ENCODE measurements around the gene NAXE. TPM values are rescaled to one million over a fixed set of nuclear protein-coding genes. Genes with fewer than 3 reads are reported as not detected.
"Not testable (repeated sequence)": the region's sequence is repeated elsewhere in the genome, so short reads cannot be mapped to it uniquely, and the experiment has no call there.

Gene NAXE
- polyA plus RNA-seq, 4 donors = 64.8 to 105 (median 94.3) TPM

DNA sequence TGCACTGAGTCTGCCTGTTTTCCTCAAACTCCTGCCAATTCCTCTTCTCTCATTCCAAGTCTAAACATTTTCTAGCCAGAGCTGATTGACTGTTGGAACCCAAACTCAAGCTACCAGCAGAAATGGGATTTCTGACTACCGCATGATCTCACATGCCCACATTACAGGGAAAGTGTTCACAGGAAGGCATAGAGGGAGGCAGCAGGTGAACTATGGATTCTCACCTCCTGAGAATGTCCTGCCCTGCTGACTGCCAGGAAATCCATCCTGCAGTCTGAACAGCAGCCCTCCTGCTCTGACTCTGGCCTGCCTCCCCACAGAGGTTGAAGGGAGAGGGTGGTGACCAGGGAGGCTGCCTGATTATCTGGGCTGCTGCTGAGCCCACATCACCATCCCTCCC is 41.7 kb upstream of the NAXE start:
- DNase-seq (no peak), FAIRE-seq (no peak)
- Histone ChIP-seq H3K9me3 (ENCODE audit: control insufficient read depth in 2 of 2, insufficient read depth in 1 of 2, low read depth in 1 of 2, low read length in 1 of 2) (no peaks in the 10 kb centered on the region), H3K4me1 (ENCODE audit: control insufficient read depth in 3 of 3, insufficient read depth in 2 of 3, low read depth in 1 of 3, low read length in 2 of 3) (no peaks in the 10 kb centered on the region), H3K36me3 (ENCODE audit: control insufficient read depth in 3 of 3, insufficient read depth in 2 of 3, low read depth in 1 of 3, low read length in 3 of 3) (peaks cover 0 to 55% (median 0%) of the 10 kb centered on the region in 3 donors), H3K27me3 (ENCODE audit: control insufficient read depth in 3 of 3, insufficient read depth in 3 of 3, low read length in 3 of 3) (no peaks in the 10 kb centered on the region), H3K27ac (ENCODE audit: low read depth in 1 of 3, low read length in 2 of 3) (no peak overlapping the region), H3K4me3 (ENCODE audit: low read depth in 1 of 3, low read length in 3 of 3) (no peak overlapping the region)
- 85 to 100% (median 89%) methylated on average over 1 of the region's 1 CpG for WGBS, 3 donors

DNA sequence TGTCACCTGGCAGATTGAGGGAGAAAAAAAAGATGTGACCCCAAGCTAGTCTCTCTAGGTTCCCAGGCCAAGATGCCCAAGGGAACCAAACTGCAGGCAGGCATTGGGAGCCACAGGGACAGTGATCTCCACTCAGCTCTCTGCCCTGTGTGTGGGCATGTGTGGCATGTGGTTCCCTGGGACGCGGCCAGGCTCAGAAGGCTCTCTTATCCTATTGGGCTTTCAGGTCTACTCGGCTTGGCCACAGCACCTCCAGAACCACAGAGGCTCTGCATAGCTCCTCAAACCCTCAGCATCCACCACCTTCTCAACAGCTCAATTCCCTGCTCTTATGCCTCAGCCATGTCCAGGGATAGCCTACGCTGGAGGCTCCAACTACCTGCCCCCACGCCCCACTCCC is 41.2 kb upstream of the NAXE start:
- Histone ChIP-seq H3K27me3 (ENCODE audit: control insufficient read depth in 3 of 3, insufficient read depth in 3 of 3, low read length in 3 of 3) (no peaks in the 10 kb centered on the region), H3K4me3 (ENCODE audit: low read depth in 1 of 3, low read length in 3 of 3) (no peak overlapping the region), H3K4me1 (ENCODE audit: control insufficient read depth in 3 of 3, insufficient read depth in 2 of 3, low read depth in 1 of 3, low read length in 2 of 3) (no peaks in the 10 kb centered on the region), H3K27ac (ENCODE audit: low read depth in 1 of 3, low read length in 2 of 3) (no peak overlapping the region), H3K36me3 (ENCODE audit: control insufficient read depth in 3 of 3, insufficient read depth in 2 of 3, low read depth in 1 of 3, low read length in 3 of 3) (peaks cover 0 to 54% (median 0%) of the 10 kb centered on the region in 3 donors), H3K9me3 (ENCODE audit: control insufficient read depth in 2 of 2, insufficient read depth in 1 of 2, low read depth in 1 of 2, low read length in 1 of 2) (no peaks in the 10 kb centered on the region)
- FAIRE-seq = no peak
- 74 to 88% (median 88%) methylated on average over 5 of the region's 5 CpGs for WGBS, 3 donors
- no peak for DNase-seq

DNA sequence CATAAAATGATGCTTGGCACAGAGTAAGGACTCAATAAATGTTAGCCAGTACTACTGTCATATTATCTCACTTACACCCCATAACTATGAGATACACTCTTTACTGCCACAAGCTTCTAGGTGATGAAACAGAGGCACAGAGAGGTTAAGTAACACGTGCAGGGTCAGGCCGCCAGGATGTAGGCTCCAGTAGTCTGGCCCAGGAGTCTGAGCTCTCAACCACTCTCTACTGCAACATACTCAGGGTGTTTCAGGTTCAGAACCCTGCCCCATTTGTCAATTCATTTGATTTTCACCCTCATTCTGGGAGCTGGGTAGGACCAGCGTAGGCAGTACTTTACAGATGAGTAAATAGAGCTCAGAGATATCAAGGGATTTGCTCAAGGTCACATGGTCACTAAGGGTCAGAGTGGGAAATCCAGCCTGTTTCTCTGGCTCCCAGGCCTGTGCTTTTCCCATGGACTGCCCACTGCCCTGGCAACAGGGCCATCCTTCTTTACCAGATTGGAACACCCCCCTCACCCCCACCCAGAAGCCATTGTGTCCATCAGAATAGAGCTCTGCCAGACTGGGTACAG is 40.4 kb upstream of the NAXE start:
- FAIRE-seq = no peak
- peaks cover 0 to 51% (median 0%) of the 10 kb centered on the region in 3 donors for H3K36me3 ChIP-seq (ENCODE audit: control insufficient read depth in 3 of 3, insufficient read depth in 2 of 3, low read depth in 1 of 3, low read length in 3 of 3)
- DNase-seq = no peak
- no peak overlapping the region for H3K4me3 ChIP-seq (ENCODE audit: low read depth in 1 of 3, low read length in 3 of 3)
- 80 to 84% (median 82%) methylated on average over 3 of the region's 3 CpGs for WGBS, 3 donors
- no peak overlapping the region for H3K27ac ChIP-seq (ENCODE audit: low read depth in 1 of 3, low read length in 2 of 3)
- H3K9me3 ChIP-seq (ENCODE audit: control insufficient read depth in 2 of 2, insufficient read depth in 1 of 2, low read depth in 1 of 2, low read length in 1 of 2) = no peaks in the 10 kb centered on the region
- H3K4me1 ChIP-seq (ENCODE audit: control insufficient read depth in 3 of 3, insufficient read depth in 2 of 3, low read depth in 1 of 3, low read length in 2 of 3) = no peaks in the 10 kb centered on the region
- H3K27me3 ChIP-seq (ENCODE audit: control insufficient read depth in 3 of 3, insufficient read depth in 3 of 3, low read length in 3 of 3) = no peaks in the 10 kb centered on the region

DNA sequence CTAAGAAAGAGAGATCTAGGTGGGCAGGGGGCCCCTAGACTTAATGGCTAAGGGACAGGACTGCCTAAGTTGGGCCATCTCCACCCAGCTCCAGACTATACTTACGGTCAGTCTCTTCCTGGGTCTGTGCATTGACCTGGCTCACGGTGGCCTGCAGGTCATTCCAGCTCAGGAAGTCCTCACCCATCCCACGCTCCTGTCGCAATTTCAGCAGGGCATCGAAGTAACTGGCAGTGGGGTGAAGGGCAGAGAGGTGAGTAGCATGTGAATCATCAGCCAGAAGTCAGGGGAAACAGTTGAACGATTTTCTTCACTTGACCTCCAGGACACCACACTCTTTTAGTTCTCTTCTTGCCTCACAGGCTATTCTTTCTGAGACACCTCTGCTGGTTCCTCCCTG is 39.7 kb upstream of the NAXE start:
- Histone ChIP-seq H3K4me3 (ENCODE audit: low read depth in 1 of 3, low read length in 3 of 3) (no peak overlapping the region), H3K27ac (ENCODE audit: low read depth in 1 of 3, low read length in 2 of 3) (no peak overlapping the region), H3K36me3 (ENCODE audit: control insufficient read depth in 3 of 3, insufficient read depth in 2 of 3, low read depth in 1 of 3, low read length in 3 of 3) (peaks cover 0 to 54% (median 0%) of the 10 kb centered on the region in 3 donors), H3K4me1 (ENCODE audit: control insufficient read depth in 3 of 3, insufficient read depth in 2 of 3, low read depth in 1 of 3, low read length in 2 of 3) (no peaks in the 10 kb centered on the region), H3K9me3 (ENCODE audit: control insufficient read depth in 2 of 2, insufficient read depth in 1 of 2, low read depth in 1 of 2, low read length in 1 of 2) (no peaks in the 10 kb centered on the region), H3K27me3 (ENCODE audit: control insufficient read depth in 3 of 3, insufficient read depth in 3 of 3, low read length in 3 of 3) (no peaks in the 10 kb centered on the region)
- DNase-seq = no peak
- 91 to 94% (median 91%) methylated on average over 6 of the region's 6 CpGs for WGBS, 3 donors
- FAIRE-seq = no peak

DNA sequence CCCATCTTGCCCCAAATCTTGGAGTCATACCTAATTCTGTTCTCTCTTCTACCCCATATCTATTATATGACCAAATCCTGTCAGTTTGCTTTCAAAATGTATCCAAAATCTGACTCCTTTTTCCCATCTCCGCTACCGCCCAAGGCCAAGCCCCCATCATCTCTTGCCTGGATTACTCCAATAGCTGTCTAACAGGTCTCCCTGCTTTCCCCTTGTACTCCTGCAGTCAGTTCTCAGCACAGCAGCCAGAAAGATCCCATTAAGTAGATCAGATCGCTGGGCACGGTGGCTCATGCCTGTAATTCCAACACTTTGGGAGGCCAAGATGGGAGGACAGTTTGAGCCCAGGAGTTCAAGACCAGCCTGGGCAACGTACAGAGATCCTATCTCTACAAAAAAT is 39.1 kb upstream of the NAXE start:
- Histone ChIP-seq H3K4me1 (ENCODE audit: control insufficient read depth in 3 of 3, insufficient read depth in 2 of 3, low read depth in 1 of 3, low read length in 2 of 3) (no peaks in the 10 kb centered on the region), H3K36me3 (ENCODE audit: control insufficient read depth in 3 of 3, insufficient read depth in 2 of 3, low read depth in 1 of 3, low read length in 3 of 3) (peaks cover 0 to 53% (median 0%) of the 10 kb centered on the region in 3 donors), H3K27me3 (ENCODE audit: control insufficient read depth in 3 of 3, insufficient read depth in 3 of 3, low read length in 3 of 3) (no peaks in the 10 kb centered on the region), H3K4me3 (ENCODE audit: low read depth in 1 of 3, low read length in 3 of 3) (no peak overlapping the region), H3K27ac (ENCODE audit: low read depth in 1 of 3, low read length in 2 of 3) (no peak overlapping the region), H3K9me3 (ENCODE audit: control insufficient read depth in 2 of 2, insufficient read depth in 1 of 2, low read depth in 1 of 2, low read length in 1 of 2) (no peaks in the 10 kb centered on the region)
- no peak for FAIRE-seq
- 76 to 79% (median 78%) methylated on average over 5 of the region's 5 CpGs for WGBS, 3 donors
- no peak for DNase-seq

DNA sequence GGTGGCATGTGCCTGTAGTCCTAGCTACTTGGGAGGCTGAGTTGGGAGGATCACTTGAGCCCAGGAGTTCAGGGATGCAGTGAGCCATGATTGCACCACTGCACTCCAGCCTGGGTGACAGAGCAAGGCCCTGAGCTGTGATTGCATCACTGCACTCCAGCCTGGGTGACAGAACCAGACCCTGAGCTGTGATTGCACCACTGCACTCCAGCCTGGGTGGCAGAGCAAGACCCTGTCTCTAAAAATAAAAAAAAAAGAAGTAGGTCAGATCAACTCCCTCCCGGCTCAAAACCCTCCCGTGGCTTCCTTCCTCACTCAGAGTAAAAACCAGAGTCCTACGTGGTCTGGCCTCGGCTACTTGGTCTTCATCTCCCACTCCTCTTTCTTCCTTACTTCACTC is 38.6 kb upstream of the NAXE start:
- not testable (repeated sequence) for H3K27ac ChIP-seq (ENCODE audit: low read depth in 1 of 3, low read length in 2 of 3); H3K4me3 ChIP-seq (ENCODE audit: low read depth in 1 of 3, low read length in 3 of 3); H3K4me1 ChIP-seq (ENCODE audit: control insufficient read depth in 3 of 3, insufficient read depth in 2 of 3, low read depth in 1 of 3, low read length in 2 of 3); FAIRE-seq; H3K9me3 ChIP-seq (ENCODE audit: control insufficient read depth in 2 of 2, insufficient read depth in 1 of 2, low read depth in 1 of 2, low read length in 1 of 2); DNase-seq; H3K27me3 ChIP-seq (ENCODE audit: control insufficient read depth in 3 of 3, insufficient read depth in 3 of 3, low read length in 3 of 3)
- H3K36me3 ChIP-seq (ENCODE audit: control insufficient read depth in 3 of 3, insufficient read depth in 2 of 3, low read depth in 1 of 3, low read length in 3 of 3) = peaks cover 0 to 51% (median 0%) of the 10 kb centered on the region in 3 donors
- WGBS, 3 donors = 67 to 97% (median 81%) methylated on average over 4 of the region's 4 CpGs

DNA sequence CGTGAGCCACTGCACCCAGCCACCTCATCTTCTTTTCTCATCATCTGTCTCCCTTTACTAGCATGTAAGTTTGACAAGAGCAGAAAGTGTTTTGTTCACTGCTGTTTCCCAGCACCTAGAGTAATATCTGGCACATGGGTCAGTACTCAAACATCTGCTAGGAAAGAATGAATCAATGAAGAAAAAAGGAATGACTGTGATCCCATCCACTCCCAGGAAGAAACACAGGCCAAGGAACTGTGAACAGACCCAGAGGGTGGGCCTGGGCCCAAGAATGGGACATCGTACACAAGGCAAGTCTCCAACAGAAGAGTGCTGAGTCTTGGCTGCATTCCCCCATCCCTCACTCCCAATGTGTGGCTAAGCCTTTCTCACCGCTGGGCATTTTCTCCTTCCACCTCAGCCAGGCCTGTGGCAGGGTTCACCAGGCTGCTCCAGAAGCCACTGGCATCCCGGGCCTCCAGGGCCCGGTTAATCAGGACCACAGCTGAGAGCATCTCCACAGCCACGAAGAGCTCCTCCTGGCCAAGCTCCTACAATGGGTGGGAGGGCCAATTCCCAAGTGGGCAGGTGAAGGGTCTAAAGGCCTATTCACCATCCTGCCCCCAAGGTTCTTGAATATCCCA is 37.6 kb upstream of the NAXE start:
- DNase-seq (no peak), FAIRE-seq (no peak)
- Histone ChIP-seq H3K4me1 (ENCODE audit: control insufficient read depth in 3 of 3, insufficient read depth in 2 of 3, low read depth in 1 of 3, low read length in 2 of 3) (no peaks in the 10 kb centered on the region), H3K4me3 (ENCODE audit: low read depth in 1 of 3, low read length in 3 of 3) (no peak overlapping the region), H3K27me3 (ENCODE audit: control insufficient read depth in 3 of 3, insufficient read depth in 3 of 3, low read length in 3 of 3) (no peaks in the 10 kb centered on the region), H3K27ac (ENCODE audit: low read depth in 1 of 3, low read length in 2 of 3) (no peak overlapping the region), H3K9me3 (ENCODE audit: control insufficient read depth in 2 of 2, insufficient read depth in 1 of 2, low read depth in 1 of 2, low read length in 1 of 2) (no peaks in the 10 kb centered on the region), H3K36me3 (ENCODE audit: control insufficient read depth in 3 of 3, insufficient read depth in 2 of 3, low read depth in 1 of 3, low read length in 3 of 3) (peaks cover 0 to 40% (median 0%) of the 10 kb centered on the region in 3 donors)
- WGBS, 3 donors = 89 to 93% (median 93%) methylated on average over 6 of the region's 6 CpGs

DNA sequence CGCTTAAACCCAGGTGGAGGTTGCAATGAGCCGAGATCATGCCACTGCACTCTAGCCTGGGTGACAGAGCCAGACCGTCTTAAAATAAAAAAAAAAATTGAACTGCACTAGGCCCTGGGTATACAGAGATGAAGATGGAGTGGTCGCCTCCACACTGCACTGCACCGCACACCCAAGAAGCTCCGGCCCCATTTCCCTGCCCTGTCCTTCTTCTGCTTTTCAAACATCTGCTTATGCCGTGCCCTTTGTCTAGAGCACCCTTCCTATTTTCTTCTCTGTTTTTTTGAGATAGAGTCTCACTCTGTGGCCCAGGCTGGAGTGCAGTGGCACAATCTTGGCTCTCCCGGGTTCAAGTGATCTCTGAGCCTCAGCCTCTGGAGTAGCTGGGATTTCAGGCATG is 36.6 kb upstream of the NAXE start:
- no peaks in the 10 kb centered on the region for H3K4me1 ChIP-seq (ENCODE audit: control insufficient read depth in 3 of 3, insufficient read depth in 2 of 3, low read depth in 1 of 3, low read length in 2 of 3)
- peaks cover 0 to 46% (median 0%) of the 10 kb centered on the region in 3 donors for H3K36me3 ChIP-seq (ENCODE audit: control insufficient read depth in 3 of 3, insufficient read depth in 2 of 3, low read depth in 1 of 3, low read length in 3 of 3)
- no peaks in the 10 kb centered on the region for H3K27me3 ChIP-seq (ENCODE audit: control insufficient read depth in 3 of 3, insufficient read depth in 3 of 3, low read length in 3 of 3)
- no peak overlapping the region for H3K27ac ChIP-seq (ENCODE audit: low read depth in 1 of 3, low read length in 2 of 3)
- H3K4me3 ChIP-seq (ENCODE audit: low read depth in 1 of 3, low read length in 3 of 3) = no peak overlapping the region
- no peaks in the 10 kb centered on the region for H3K9me3 ChIP-seq (ENCODE audit: control insufficient read depth in 2 of 2, insufficient read depth in 1 of 2, low read depth in 1 of 2, low read length in 1 of 2)
- 83 to 84% (median 84%) methylated on average over 8 of the region's 8 CpGs for WGBS, 3 donors
- FAIRE-seq (no peak), DNase-seq (no peak)

DNA sequence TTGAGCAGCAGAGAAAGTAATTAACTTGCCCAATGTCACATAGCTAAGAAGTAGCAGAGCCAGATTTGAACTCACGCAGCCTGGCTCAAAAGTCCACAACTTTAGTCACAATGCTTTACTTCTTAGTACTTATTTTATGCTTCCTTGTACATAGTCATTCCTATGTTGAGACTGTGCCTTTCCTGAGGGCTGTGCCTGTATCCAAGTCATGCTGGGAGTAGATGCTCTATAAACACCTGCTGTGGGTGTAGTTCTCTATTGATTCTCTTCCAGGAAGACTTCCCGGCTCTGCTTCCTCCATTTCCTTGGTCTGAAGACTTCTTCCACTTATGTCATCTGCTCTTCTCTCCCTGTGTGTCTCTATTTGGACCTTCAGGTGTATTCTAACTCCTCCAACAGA is 35.9 kb upstream of the NAXE start:
- Histone ChIP-seq H3K36me3 (ENCODE audit: control insufficient read depth in 3 of 3, insufficient read depth in 2 of 3, low read depth in 1 of 3, low read length in 3 of 3) (peaks cover 0 to 46% (median 0%) of the 10 kb centered on the region in 3 donors), H3K9me3 (ENCODE audit: control insufficient read depth in 2 of 2, insufficient read depth in 1 of 2, low read depth in 1 of 2, low read length in 1 of 2) (no peaks in the 10 kb centered on the region), H3K27me3 (ENCODE audit: control insufficient read depth in 3 of 3, insufficient read depth in 3 of 3, low read length in 3 of 3) (no peaks in the 10 kb centered on the region), H3K27ac (ENCODE audit: low read depth in 1 of 3, low read length in 2 of 3) (no peak overlapping the region), H3K4me3 (ENCODE audit: low read depth in 1 of 3, low read length in 3 of 3) (no peak overlapping the region), H3K4me1 (ENCODE audit: control insufficient read depth in 3 of 3, insufficient read depth in 2 of 3, low read depth in 1 of 3, low read length in 2 of 3) (no peaks in the 10 kb centered on the region)
- FAIRE-seq = no peak
- 56 to 92% (median 85%) methylated on average over 2 of the region's 2 CpGs for WGBS, 3 donors
- DNase-seq = no peak
